Measurements from ENCODE around the gene NAPEPLD.

DNA sequence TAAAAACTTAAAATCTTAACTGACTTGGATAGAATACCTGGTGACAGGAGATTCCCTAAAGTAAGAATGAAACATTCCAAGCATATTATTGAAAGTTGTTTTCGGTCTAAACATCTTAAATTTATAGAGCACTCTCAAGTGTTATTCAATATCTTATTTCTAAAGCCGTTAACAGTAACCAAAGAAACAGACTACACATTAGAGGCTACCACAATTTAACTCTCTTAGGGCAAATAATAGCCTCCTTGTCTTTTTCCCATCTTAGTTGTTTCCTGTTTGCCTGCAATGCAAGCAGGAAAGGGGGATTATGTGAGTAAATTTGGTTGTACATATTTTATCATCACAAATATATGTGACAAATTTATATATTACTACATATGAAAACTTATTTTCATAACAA lies 31.4 kb downstream of the NAPEPLD start:
- TF ChIP-seq, protein P1, sequence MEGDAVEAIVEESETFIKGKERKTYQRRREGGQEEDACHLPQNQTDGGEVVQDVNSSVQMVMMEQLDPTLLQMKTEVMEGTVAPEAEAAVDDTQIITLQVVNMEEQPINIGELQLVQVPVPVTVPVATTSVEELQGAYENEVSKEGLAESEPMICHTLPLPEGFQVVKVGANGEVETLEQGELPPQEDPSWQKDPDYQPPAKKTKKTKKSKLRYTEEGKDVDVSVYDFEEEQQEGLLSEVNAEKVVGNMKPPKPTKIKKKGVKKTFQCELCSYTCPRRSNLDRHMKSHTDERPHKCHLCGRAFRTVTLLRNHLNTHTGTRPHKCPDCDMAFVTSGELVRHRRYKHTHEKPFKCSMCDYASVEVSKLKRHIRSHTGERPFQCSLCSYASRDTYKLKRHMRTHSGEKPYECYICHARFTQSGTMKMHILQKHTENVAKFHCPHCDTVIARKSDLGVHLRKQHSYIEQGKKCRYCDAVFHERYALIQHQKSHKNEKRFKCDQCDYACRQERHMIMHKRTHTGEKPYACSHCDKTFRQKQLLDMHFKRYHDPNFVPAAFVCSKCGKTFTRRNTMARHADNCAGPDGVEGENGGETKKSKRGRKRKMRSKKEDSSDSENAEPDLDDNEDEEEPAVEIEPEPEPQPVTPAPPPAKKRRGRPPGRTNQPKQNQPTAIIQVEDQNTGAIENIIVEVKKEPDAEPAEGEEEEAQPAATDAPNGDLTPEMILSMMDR (IDR thresholded peaks at IDR 0.05): no peak
- no peak for TF ChIP-seq POLR2A (IDR thresholded peaks at IDR 0.05)
